ENCODE measurements around the gene SPG11. TPM values are rescaled to one million over a fixed set of nuclear protein-coding genes. Genes with fewer than 3 reads are reported as not detected.

The SPG11 gene
- total and polyA plus RNA-seq, 10 of the 15 experiments (the other 5 are each of a cell fraction or from before 2014, with no cell fraction given) = 22.1 to 85.1 (median 47.2) TPM

DNA sequence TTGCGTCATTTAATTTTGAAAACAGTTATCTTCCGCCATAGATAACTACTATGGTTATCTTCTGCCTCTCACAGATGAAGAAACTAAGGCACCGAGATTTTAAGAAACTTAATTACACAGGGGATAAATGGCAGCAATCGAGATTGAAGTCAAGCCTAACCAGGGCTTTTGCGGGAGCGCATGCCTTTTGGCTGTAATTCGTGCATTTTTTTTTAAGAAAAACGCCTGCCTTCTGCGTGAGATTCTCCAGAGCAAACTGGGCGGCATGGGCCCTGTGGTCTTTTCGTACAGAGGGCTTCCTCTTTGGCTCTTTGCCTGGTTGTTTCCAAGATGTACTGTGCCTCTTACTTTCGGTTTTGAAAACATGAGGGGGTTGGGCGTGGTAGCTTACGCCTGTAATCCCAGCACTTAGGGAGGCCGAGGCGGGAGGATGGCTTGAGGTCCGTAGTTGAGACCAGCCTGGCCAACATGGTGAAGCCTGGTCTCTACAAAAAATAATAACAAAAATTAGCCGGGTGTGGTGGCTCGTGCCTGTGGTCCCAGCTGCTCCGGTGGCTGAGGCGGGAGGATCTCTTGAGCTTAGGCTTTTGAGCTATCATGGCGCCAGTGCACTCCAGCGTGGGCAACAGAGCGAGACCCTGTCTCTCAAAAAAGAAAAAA, 49.0 kb upstream of the SPG11 start (continued):
- TF ChIP-seq, protein P1, sequence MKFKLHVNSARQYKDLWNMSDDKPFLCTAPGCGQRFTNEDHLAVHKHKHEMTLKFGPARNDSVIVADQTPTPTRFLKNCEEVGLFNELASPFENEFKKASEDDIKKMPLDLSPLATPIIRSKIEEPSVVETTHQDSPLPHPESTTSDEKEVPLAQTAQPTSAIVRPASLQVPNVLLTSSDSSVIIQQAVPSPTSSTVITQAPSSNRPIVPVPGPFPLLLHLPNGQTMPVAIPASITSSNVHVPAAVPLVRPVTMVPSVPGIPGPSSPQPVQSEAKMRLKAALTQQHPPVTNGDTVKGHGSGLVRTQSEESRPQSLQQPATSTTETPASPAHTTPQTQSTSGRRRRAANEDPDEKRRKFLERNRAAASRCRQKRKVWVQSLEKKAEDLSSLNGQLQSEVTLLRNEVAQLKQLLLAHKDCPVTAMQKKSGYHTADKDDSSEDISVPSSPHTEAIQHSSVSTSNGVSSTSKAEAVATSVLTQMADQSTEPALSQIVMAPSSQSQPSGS (IDR thresholded peaks at IDR 0.05; ENCODE audit: low read length) = no peak
- TF ChIP-seq RUNX3 (IDR thresholded peaks at IDR 0.05; ENCODE audit: low read length) (peak; percentile 71), SMC3 (IDR thresholded peaks at IDR 0.05; ENCODE audit: borderline replicate concordance, low read length) (no peak; the same call in 1 of the 2 replicates), TBL1XR1 (IDR thresholded peaks at IDR 0.05; ENCODE audit: low read depth, low read length) (no peak; the same call in 1 of the 2 replicates), RFX5 (IDR thresholded peaks at IDR 0.05; ENCODE audit: low read depth, low read length) (no peak), EED (IDR thresholded peaks at IDR 0.05; ENCODE audit: low read depth) (no peak), BACH1 (IDR thresholded peaks at IDR 0.05; ENCODE audit: borderline replicate concordance) (peak; percentile 45; the same call in 1 of the 2 replicates), POLR2AphosphoS5 (IDR thresholded peaks at IDR 0.05; ENCODE audit: low read length) (peak; percentile 61), KDM1A (IDR thresholded peaks at IDR 0.05; ENCODE audit: borderline replicate concordance) (no peak), SMAD5 (IDR thresholded peaks at IDR 0.05; ENCODE audit: low read depth) (peak; percentile 75), CHD4 (IDR thresholded peaks at IDR 0.05) (no peak), MEF2A (IDR thresholded peaks at IDR 0.05; ENCODE audit: insufficient read depth, low read depth, low read length) (no peak), NBN (IDR thresholded peaks at IDR 0.05) (peak; percentile 69; the same call in 1 of the 2 replicates), PML (IDR thresholded peaks at IDR 0.05; ENCODE audit: low read length) (peak; percentile 54; the same call in 1 of the 2 replicates), IRF4 (IDR thresholded peaks at IDR 0.05; ENCODE audit: low read depth, low read length) (no peak), BRCA1 (IDR thresholded peaks at IDR 0.05; ENCODE audit: low read depth, low read length) (no peak), TARDBP (IDR thresholded peaks at IDR 0.05; ENCODE audit: borderline replicate concordance) (no peak), MTA2 (IDR thresholded peaks at IDR 0.05; ENCODE audit: low read depth) (no peak), BMI1 (IDR thresholded peaks at IDR 0.05; ENCODE audit: borderline replicate concordance) (no peak)
- TF ChIP-seq, protein P2, sequence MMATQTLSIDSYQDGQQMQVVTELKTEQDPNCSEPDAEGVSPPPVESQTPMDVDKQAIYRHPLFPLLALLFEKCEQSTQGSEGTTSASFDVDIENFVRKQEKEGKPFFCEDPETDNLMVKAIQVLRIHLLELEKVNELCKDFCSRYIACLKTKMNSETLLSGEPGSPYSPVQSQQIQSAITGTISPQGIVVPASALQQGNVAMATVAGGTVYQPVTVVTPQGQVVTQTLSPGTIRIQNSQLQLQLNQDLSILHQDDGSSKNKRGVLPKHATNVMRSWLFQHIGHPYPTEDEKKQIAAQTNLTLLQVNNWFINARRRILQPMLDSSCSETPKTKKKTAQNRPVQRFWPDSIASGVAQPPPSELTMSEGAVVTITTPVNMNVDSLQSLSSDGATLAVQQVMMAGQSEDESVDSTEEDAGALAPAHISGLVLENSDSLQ (IDR thresholded peaks at IDR 0.05) = no peak; the same call in 1 of the 2 replicates
- TF ChIP-seq, protein P3, sequence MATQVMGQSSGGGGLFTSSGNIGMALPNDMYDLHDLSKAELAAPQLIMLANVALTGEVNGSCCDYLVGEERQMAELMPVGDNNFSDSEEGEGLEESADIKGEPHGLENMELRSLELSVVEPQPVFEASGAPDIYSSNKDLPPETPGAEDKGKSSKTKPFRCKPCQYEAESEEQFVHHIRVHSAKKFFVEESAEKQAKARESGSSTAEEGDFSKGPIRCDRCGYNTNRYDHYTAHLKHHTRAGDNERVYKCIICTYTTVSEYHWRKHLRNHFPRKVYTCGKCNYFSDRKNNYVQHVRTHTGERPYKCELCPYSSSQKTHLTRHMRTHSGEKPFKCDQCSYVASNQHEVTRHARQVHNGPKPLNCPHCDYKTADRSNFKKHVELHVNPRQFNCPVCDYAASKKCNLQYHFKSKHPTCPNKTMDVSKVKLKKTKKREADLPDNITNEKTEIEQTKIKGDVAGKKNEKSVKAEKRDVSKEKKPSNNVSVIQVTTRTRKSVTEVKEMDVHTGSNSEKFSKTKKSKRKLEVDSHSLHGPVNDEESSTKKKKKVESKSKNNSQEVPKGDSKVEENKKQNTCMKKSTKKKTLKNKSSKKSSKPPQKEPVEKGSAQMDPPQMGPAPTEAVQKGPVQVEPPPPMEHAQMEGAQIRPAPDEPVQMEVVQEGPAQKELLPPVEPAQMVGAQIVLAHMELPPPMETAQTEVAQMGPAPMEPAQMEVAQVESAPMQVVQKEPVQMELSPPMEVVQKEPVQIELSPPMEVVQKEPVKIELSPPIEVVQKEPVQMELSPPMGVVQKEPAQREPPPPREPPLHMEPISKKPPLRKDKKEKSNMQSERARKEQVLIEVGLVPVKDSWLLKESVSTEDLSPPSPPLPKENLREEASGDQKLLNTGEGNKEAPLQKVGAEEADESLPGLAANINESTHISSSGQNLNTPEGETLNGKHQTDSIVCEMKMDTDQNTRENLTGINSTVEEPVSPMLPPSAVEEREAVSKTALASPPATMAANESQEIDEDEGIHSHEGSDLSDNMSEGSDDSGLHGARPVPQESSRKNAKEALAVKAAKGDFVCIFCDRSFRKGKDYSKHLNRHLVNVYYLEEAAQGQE (IDR thresholded peaks at IDR 0.05; ENCODE audit: low read depth, low read length) = no peak
- TF ChIP-seq, protein P4, sequence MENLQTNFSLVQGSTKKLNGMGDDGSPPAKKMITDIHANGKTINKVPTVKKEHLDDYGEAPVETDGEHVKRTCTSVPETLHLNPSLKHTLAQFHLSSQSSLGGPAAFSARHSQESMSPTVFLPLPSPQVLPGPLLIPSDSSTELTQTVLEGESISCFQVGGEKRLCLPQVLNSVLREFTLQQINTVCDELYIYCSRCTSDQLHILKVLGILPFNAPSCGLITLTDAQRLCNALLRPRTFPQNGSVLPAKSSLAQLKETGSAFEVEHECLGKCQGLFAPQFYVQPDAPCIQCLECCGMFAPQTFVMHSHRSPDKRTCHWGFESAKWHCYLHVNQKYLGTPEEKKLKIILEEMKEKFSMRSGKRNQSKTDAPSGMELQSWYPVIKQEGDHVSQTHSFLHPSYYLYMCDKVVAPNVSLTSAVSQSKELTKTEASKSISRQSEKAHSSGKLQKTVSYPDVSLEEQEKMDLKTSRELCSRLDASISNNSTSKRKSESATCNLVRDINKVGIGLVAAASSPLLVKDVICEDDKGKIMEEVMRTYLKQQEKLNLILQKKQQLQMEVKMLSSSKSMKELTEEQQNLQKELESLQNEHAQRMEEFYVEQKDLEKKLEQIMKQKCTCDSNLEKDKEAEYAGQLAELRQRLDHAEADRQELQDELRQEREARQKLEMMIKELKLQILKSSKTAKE (IDR thresholded peaks at IDR 0.05; ENCODE audit: low read depth, poor library complexity, severe bottlenecking) = no peak
- TF ChIP-seq, protein P5, sequence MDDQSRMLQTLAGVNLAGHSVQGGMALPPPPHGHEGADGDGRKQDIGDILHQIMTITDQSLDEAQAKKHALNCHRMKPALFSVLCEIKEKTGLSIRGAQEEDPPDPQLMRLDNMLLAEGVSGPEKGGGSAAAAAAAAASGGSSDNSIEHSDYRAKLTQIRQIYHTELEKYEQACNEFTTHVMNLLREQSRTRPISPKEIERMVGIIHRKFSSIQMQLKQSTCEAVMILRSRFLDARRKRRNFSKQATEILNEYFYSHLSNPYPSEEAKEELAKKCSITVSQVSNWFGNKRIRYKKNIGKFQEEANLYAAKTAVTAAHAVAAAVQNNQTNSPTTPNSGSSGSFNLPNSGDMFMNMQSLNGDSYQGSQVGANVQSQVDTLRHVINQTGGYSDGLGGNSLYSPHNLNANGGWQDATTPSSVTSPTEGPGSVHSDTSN (IDR thresholded peaks at IDR 0.05; ENCODE audit: insufficient replicate concordance, low read depth, low read length) = no peak
